GM12801 (cell line): ENCODE measurements around the gene THAP8.

Experiments
- CTCF ChIP-seq: IDR thresholded peaks from one replicate; pipeline ENCODE4 v1.5.1; 2011; ENCODE audit warnings: control low read depth; ENCODE audit not compliant: insufficient read length; ENCODE audit errors: extremely low read depth

THAP8 gene

GRCh38 chr19:36049080-36049698, 4.9 kb downstream of the THAP8 start:
- TF ChIP-seq CTCF = no peak

- no peak for TF ChIP-seq CTCF
Observed at GRCh38 chr19:36047835-36048234, 6.2 kb downstream of the THAP8 start.

GRCh38 chr19:36046443-36047050, 7.5 kb downstream of the THAP8 start:
- TF ChIP-seq CTCF = no peak

- no peak for TF ChIP-seq CTCF
Observed at GRCh38 chr19:36043952-36044351, 10.1 kb downstream of the THAP8 start.

GRCh38 chr19:36041831-36042230, 12.3 kb downstream of the THAP8 start:
- TF ChIP-seq CTCF = no peak

- no peak for TF ChIP-seq CTCF
Observed at GRCh38 chr19:36040495-36040894, 13.6 kb downstream of the THAP8 start.

- no peak for TF ChIP-seq CTCF
Observed at GRCh38 chr19:36032251-36033104, 21.6 kb downstream of the THAP8 start, which contains the start of gene CLIP3. TSS of gene CLIP3 (minus strand) at chr19:36032873. CDS start at chr19:36032357, 516 bp downstream.
